ENCODE measurements around the gene C19orf53.
"Not testable (repeated sequence)": the region's sequence is repeated elsewhere in the genome, so short reads cannot be mapped to it uniquely, and the experiment has no call there.

C19orf53 gene

GRCh38 chr19:13764101-13764807 is 10.0 kb upstream of the C19orf53 start, which contains the start of gene MRI1:
MRI1 (plus strand) TSS chr19:13764522; CDS start chr19:13764589, 67 bp downstream.
- DNase-seq = peak; percentile 69

- no peak for DNase-seq
Measured at GRCh38 chr19:13764821-13765394, 9.3 kb upstream of the C19orf53 start.

- no peak for DNase-seq
Measured at GRCh38 chr19:13765395-13766094, 8.7 kb upstream of the C19orf53 start.

GRCh38 chr19:13766095-13766481 is 8.2 kb upstream of the C19orf53 start:
- no peak for DNase-seq

GRCh38 chr19:13768510-13768909 is 5.7 kb upstream of the C19orf53 start:
- no peak for DNase-seq

GRCh38 chr19:13770013-13770635 is 4.1 kb upstream of the C19orf53 start:
- no peak for DNase-seq

- DNase-seq = no peak
Measured at GRCh38 chr19:13778398-13778797, 4.1 kb downstream of the C19orf53 start.

- DNase-seq = no peak
Measured at GRCh38 chr19:13778847-13779246, 4.6 kb downstream of the C19orf53 start.

GRCh38 chr19:13779794-13780193 is 5.5 kb downstream of the C19orf53 start:
- DNase-seq = not testable (repeated sequence)

GRCh38 chr19:13781547-13781946 is 7.3 kb downstream of the C19orf53 start:
- no peak for DNase-seq

- DNase-seq = no peak
Measured at GRCh38 chr19:13782537-13782936, 8.3 kb downstream of the C19orf53 start.

GRCh38 chr19:13783565-13784500 is 9.6 kb downstream of the C19orf53 start:
- no peak for DNase-seq

GRCh38 chr19:13784731-13785452 is 10.6 kb downstream of the C19orf53 start:
- peak; percentile 64 for DNase-seq

GRCh38 chr19:13788991-13789390 is 14.7 kb downstream of the C19orf53 start:
- DNase-seq = peak; percentile 90

- DNase-seq = peak; percentile 99
Measured at GRCh38 chr19:13790354-13790753, 16.1 kb downstream of the C19orf53 start.

GRCh38 chr19:13793317-13793716 is 19.1 kb downstream of the C19orf53 start:
- DNase-seq = not testable (repeated sequence)

- DNase-seq = peak; percentile 34
Measured at GRCh38 chr19:13794398-13794756, 20.1 kb downstream of the C19orf53 start.

GRCh38 chr19:13794757-13795589 is 20.7 kb downstream of the C19orf53 start, which contains the start of gene ZSWIM4:
ZSWIM4 (plus strand) TSS chr19:13795443; CDS start chr19:13795649, 206 bp downstream.
- DNase-seq = peak; percentile 100

- DNase-seq = no peak
Measured at GRCh38 chr19:13795595-13796300, 21.5 kb downstream of the C19orf53 start.
